ENCODE measurements around the gene EFCC1.
"Not testable (repeated sequence)": the region's sequence is repeated elsewhere in the genome, so short reads cannot be mapped to it uniquely, and the experiment has no call there.

The EFCC1 gene

GRCh38 chr3:129068291-129068886, 67.3 kb downstream of the EFCC1 start:
- DNase-seq (ENCODE audit: low read depth), result no peak
- no peak for TF ChIP-seq CTCF (conservative IDR thresholded peaks at IDR 0.05; ENCODE audit: control insufficient read depth, insufficient read depth, low read depth, low read length)
- peak overlapping the region; percentile 24 for H3K4me3 ChIP-seq (ENCODE audit: control insufficient read depth, low read depth, low read length)

- not testable (repeated sequence) for H3K4me3 ChIP-seq (ENCODE audit: control insufficient read depth, low read depth, low read length); DNase-seq (ENCODE audit: low read depth)
Measured at GRCh38 chr3:129069313-129070085, 68.4 kb downstream of the EFCC1 start.

GRCh38 chr3:129070086-129070885, 69.2 kb downstream of the EFCC1 start:
- no peak for DNase-seq (ENCODE audit: low read depth)
- H3K4me3 ChIP-seq (ENCODE audit: control insufficient read depth, low read depth, low read length), result no peak overlapping the region
- no peak for TF ChIP-seq CTCF (conservative IDR thresholded peaks at IDR 0.05; ENCODE audit: control insufficient read depth, insufficient read depth, low read depth, low read length)

GRCh38 chr3:129077222-129077621, 76.1 kb downstream of the EFCC1 start:
- H3K4me3 ChIP-seq (ENCODE audit: control insufficient read depth, low read depth, low read length), result no peak overlapping the region
- peak; percentile 33 for DNase-seq (ENCODE audit: low read depth)
- TF ChIP-seq CTCF (conservative IDR thresholded peaks at IDR 0.05; ENCODE audit: control insufficient read depth, insufficient read depth, low read depth, low read length), result no peak

GRCh38 chr3:129078510-129078909, 77.4 kb downstream of the EFCC1 start:
- no peak overlapping the region for H3K4me3 ChIP-seq (ENCODE audit: control insufficient read depth, low read depth, low read length)
- DNase-seq (ENCODE audit: low read depth), result no peak
- no peak for TF ChIP-seq CTCF (conservative IDR thresholded peaks at IDR 0.05; ENCODE audit: control insufficient read depth, insufficient read depth, low read depth, low read length)

- no peak for TF ChIP-seq CTCF (conservative IDR thresholded peaks at IDR 0.05; ENCODE audit: control insufficient read depth, insufficient read depth, low read depth, low read length)
- no peak for DNase-seq (ENCODE audit: low read depth)
- H3K4me3 ChIP-seq (ENCODE audit: control insufficient read depth, low read depth, low read length), result no peak overlapping the region
Measured at GRCh38 chr3:129081503-129081902, 80.4 kb downstream of the EFCC1 start.

GRCh38 chr3:129082026-129082425, 80.9 kb downstream of the EFCC1 start:
- TF ChIP-seq CTCF (conservative IDR thresholded peaks at IDR 0.05; ENCODE audit: control insufficient read depth, insufficient read depth, low read depth, low read length), result no peak
- no peak overlapping the region for H3K4me3 ChIP-seq (ENCODE audit: control insufficient read depth, low read depth, low read length)
- no peak for DNase-seq (ENCODE audit: low read depth)
